Measurements from ENCODE around the gene LGI4.
"Not testable (repeated sequence)": the region's sequence is repeated elsewhere in the genome, so short reads cannot be mapped to it uniquely, and the experiment has no call there.

Gene LGI4

GRCh38 chr19:35160629-35161433 lies 26.0 kb upstream of the LGI4 start:
- no peak for DNase-seq (ENCODE audit: low read depth)

- DNase-seq (ENCODE audit: low read depth): no peak
Observed at GRCh38 chr19:35159606-35160005, 24.7 kb upstream of the LGI4 start.

- DNase-seq (ENCODE audit: low read depth): no peak
Observed at GRCh38 chr19:35157431-35157830, 22.6 kb upstream of the LGI4 start.

- no peak for DNase-seq (ENCODE audit: low read depth)
Observed at GRCh38 chr19:35156673-35157014, 21.8 kb upstream of the LGI4 start.

- DNase-seq (ENCODE audit: low read depth): no peak
Observed at GRCh38 chr19:35155981-35156672, 21.3 kb upstream of the LGI4 start.

GRCh38 chr19:35155441-35155840 lies 20.6 kb upstream of the LGI4 start:
- DNase-seq (ENCODE audit: low read depth): no peak

- DNase-seq (ENCODE audit: low read depth): no peak
Observed at GRCh38 chr19:35154525-35155406, 19.9 kb upstream of the LGI4 start, which contains the start of gene FXYD5. FXYD5 (plus strand) TSS chr19:35154735; CDS start chr19:35155551, 816 bp downstream.

GRCh38 chr19:35153701-35154524 lies 19.1 kb upstream of the LGI4 start:
- DNase-seq (ENCODE audit: low read depth): no peak

- DNase-seq (ENCODE audit: low read depth): not testable (repeated sequence)
Observed at GRCh38 chr19:35153129-35153522, 18.3 kb upstream of the LGI4 start.

- DNase-seq (ENCODE audit: low read depth): no peak
Observed at GRCh38 chr19:35151273-35152065, 16.6 kb upstream of the LGI4 start.

- DNase-seq (ENCODE audit: low read depth): no peak
Observed at GRCh38 chr19:35150445-35150844, 15.6 kb upstream of the LGI4 start.

GRCh38 chr19:35149463-35149862 lies 14.6 kb upstream of the LGI4 start:
- no peak for DNase-seq (ENCODE audit: low read depth)

GRCh38 chr19:35146746-35147459 lies 12.0 kb upstream of the LGI4 start:
- DNase-seq (ENCODE audit: low read depth): no peak

GRCh38 chr19:35144600-35145436 lies 10.0 kb upstream of the LGI4 start:
- DNase-seq (ENCODE audit: low read depth): no peak

GRCh38 chr19:35144259-35144599 lies 9.4 kb upstream of the LGI4 start:
- DNase-seq (ENCODE audit: low read depth): no peak

GRCh38 chr19:35143818-35144217 lies 9.0 kb upstream of the LGI4 start:
- no peak for DNase-seq (ENCODE audit: low read depth)

- DNase-seq (ENCODE audit: low read depth): no peak
Observed at GRCh38 chr19:35143231-35143715, 8.4 kb upstream of the LGI4 start, which contains the start of gene FXYD7. FXYD7 (plus strand) TSS chr19:35143255; CDS start chr19:35143334, 79 bp downstream.

GRCh38 chr19:35142606-35143230 lies 7.9 kb upstream of the LGI4 start:
- no peak for DNase-seq (ENCODE audit: low read depth)
